K562 (cell line): ENCODE results near the gene SMC5. TPM values are rescaled to one million over a fixed set of nuclear protein-coding genes. Genes with fewer than 3 reads are reported as not detected.

Experiments
- ATAC-seq: fragments of 200-7000 bp; cut with Tn5 transposase; 3 replicates; pipeline ENCODE4 v1.9.1; 2020; ENCODE audit warnings: moderate library complexity
- BruUV-seq: library from RNA; stranded (reverse); fragments of 400-500 nt; replicated peaks from 2 replicates; lab custom pipeline; 2021; lab: Mats Ljungman, UMichigan
- CTCF ChIA-PET: fragments of 300-600 bp; formaldehyde crosslinking; extraction: SDS; loops from one replicate; lab custom pipeline; 2021; ENCODE audit warnings: low intra/inter-chr PET ratio; lab: Yijun Ruan, JAX
- POLR2A ChIA-PET: fragments of 300-600, 350-650 bp; sonication (Branson Sonifier 250); formaldehyde crosslinking; extraction: SDS; loops from one replicate; lab custom pipeline; 2021; ENCODE audit warnings: antibody characterized with exemption, inconsistent platforms; lab: Yijun Ruan, JAX
- DNase-seq, 4 experiments: peaks; one replicate each; pipeline versions ENCODE4 v3.0.0 to v3.0.0-alpha.2; 2011 to 2018; ENCODE audit warnings: low spot score in 3 of 4, mixed read lengths in 3 of 4; ENCODE audit errors: extremely low read depth in 1 of 4
- FAIRE-seq: peaks from 2 replicates; lab custom pipeline; 2011; peaks lifted over from hg19 to GRCh38; lab: Jason Lieb, UNC
- H2AFZ ChIP-seq: 2 replicates; pipeline ENCODE4 v1.6.0; 2011; ENCODE audit warnings: low read depth, low read length, control low read depth, inconsistent platforms
- H3K27ac ChIP-seq: fragments of 200-600 bp; 3 replicates; pipeline ENCODE4 v1.8.0; 2011; ENCODE audit warnings: low read depth, mild to moderate bottlenecking, control low read depth, inconsistent platforms, low read length, moderate library complexity, mixed read lengths; ENCODE audit errors: extremely low read depth
- H3K27me3 ChIP-seq, 2 experiments: fragments of 300-600 bp in 1 of 2; 2 replicates in 1 of 2; 3 replicates in 1 of 2; pipeline versions ENCODE4 v1.6.0 to v1.8.0; 2011; ENCODE audit warnings: inconsistent platforms in 2 of 2, low read length in 2 of 2, mild to moderate bottlenecking in 1 of 2, mixed read lengths in 1 of 2, moderate library complexity in 1 of 2; ENCODE audit not compliant: control insufficient read depth in 2 of 2, insufficient read depth in 2 of 2
- H3K36me3 ChIP-seq: fragments of 300-600 bp; 3 replicates; pipeline ENCODE4 v1.8.0; 2011; ENCODE audit warnings: mild to moderate bottlenecking, low read length, inconsistent platforms; ENCODE audit not compliant: control insufficient read depth, insufficient read depth
- H3K4me1 ChIP-seq, 2 experiments: fragments of 200-600 bp in 1 of 2; replicated peaks in 1 of 2; 2 replicates in 1 of 2; 3 replicates in 1 of 2; pipeline versions ENCODE4 v1.5.1 to v1.8.0; 2011; ENCODE audit warnings: inconsistent platforms in 2 of 2, low read length in 2 of 2, mild to moderate bottlenecking in 1 of 2, mixed read lengths in 1 of 2, moderate library complexity in 1 of 2; ENCODE audit not compliant: control insufficient read depth in 2 of 2, insufficient read depth in 2 of 2
- H3K4me2 ChIP-seq: 2 replicates; pipeline ENCODE4 v1.6.1; 2011; ENCODE audit warnings: low read length, control low read depth, inconsistent platforms, mixed read lengths; ENCODE audit not compliant: insufficient read depth
- H3K4me3 ChIP-seq: fragments of 200-600 bp; sonication (generic), shearing (Covaris generic); 2 replicates; pipeline ENCODE4 v1.5.1; 2016; ENCODE audit warnings: control low read depth, inconsistent platforms
- H3K79me2 ChIP-seq: fragments of 200-600 bp; 3 replicates; pipeline ENCODE4 v1.8.0; 2011; ENCODE audit warnings: low read length, inconsistent platforms; ENCODE audit not compliant: control insufficient read depth, insufficient read depth
- H3K9ac ChIP-seq, 2 experiments: 2 replicates each; pipeline versions ENCODE4 v1.6.0 to v1.6.1; 2011; ENCODE audit warnings: low read depth in 2 of 2, low read length in 2 of 2, control low read depth in 1 of 2, inconsistent platforms in 1 of 2, mild to moderate bottlenecking in 1 of 2, mixed read lengths in 1 of 2; ENCODE audit not compliant: insufficient read depth in 1 of 2
- H3K9me1 ChIP-seq: one replicate; pipeline ENCODE4 v1.6.0; 2011; ENCODE audit warnings: inconsistent platforms, mild to moderate bottlenecking, low read length, moderate library complexity; ENCODE audit not compliant: control insufficient read depth, insufficient read depth
- H3K9me3 ChIP-seq: replicated peaks from 2 replicates; pipeline ENCODE4 v1.5.1; 2011; ENCODE audit warnings: low read depth, low read length, inconsistent platforms; ENCODE audit not compliant: control insufficient read depth, insufficient read depth
- H4K20me1 ChIP-seq: replicated peaks from 2 replicates; pipeline ENCODE4 v1.6.1; 2011; ENCODE audit warnings: low read length, inconsistent platforms, mixed read lengths; ENCODE audit not compliant: control insufficient read depth, insufficient read depth
- DACH1 ChIP-seq: fragments of 450-650 bp; IDR thresholded peaks from 2 replicates; pipeline ENCODE4 v1.6.1; 2018; ENCODE audit not compliant: partially characterized antibody
- GABPB1 ChIP-seq: sonication (generic); formaldehyde crosslinking; IDR thresholded peaks from 2 replicates; pipeline ENCODE4 v1.8.0; 2022; ENCODE audit warnings: mild to moderate bottlenecking, missing genetic modification reagents
- ZNF224 ChIP-seq: sonication (generic); formaldehyde crosslinking; IDR thresholded peaks from 2 replicates; pipeline ENCODE4 v1.8.0; 2022; ENCODE audit warnings: mild to moderate bottlenecking, missing genetic modification reagents
- WGBS: fragments of 100-300 bp; shearing (Covaris generic); methylation state at CpG from one replicate; pipeline ENCODE4 v1.1.6; 2016; ENCODE audit warnings: low coverage, mixed read lengths; ENCODE audit not compliant: insufficient coverage; ENCODE audit errors: missing lambda C conversion rate; 5-methylcytosine and 5-hydroxymethylcytosine counted together
- in situ Hi-C: fragments of 300-500 bp; cut with MboI; formaldehyde crosslinking; loops from 4 replicates; pipeline ENCODE4 v1.15.0; 2018; ENCODE audit warnings: inconsistent platforms, mixed read lengths
- intact Hi-C: fragments of 100-400 bp; cut with micrococcal nuclease; formaldehyde crosslinking; loops from 2 replicates; pipeline ENCODE4 v1.14.2; 2022
- polyA plus RNA-seq, 8 experiments: library from polyadenylated mRNA; depleted of rRNA in 4 of 8; stranded (reverse) in 5 of 8; unstranded in 3 of 8; fragments of >200 nt; fragmentation: Nextera tagmentation in 2 of 8; fragmentation: Illumina TruSeq in 1 of 8; extraction: Ambion mirVana in 2 of 8; extraction: Trizol in 1 of 8; gene quantifications; 2 replicates each; pipeline versions ENCODE4 v1.2.1 to v1.2.3, GENCODE V29; 2011 to 2014; ENCODE audit warnings: inconsistent platforms in 1 of 8, missing spikeins in 1 of 8
- total RNA-seq, 7 experiments: library from RNA; depleted of rRNA in 6 of 7; stranded (reverse); fragments of >200 nt in 6 of 7; fragmentation: Illumina TruSeq in 2 of 7; extraction: Trizol in 2 of 7; gene quantifications; 2 replicates each; pipeline versions ENCODE4 v1.2.1 to v1.2.3, GENCODE V29; 2011 to 2021; ENCODE audit warnings: low replicate concordance in 1 of 7

The SMC5 gene
- total and polyA plus RNA-seq, 9 of the 15 experiments (the other 6 are each of a cell fraction or from before 2014, with no cell fraction given), result 3.5 to 43.2 (median 21.4) TPM

DNA sequence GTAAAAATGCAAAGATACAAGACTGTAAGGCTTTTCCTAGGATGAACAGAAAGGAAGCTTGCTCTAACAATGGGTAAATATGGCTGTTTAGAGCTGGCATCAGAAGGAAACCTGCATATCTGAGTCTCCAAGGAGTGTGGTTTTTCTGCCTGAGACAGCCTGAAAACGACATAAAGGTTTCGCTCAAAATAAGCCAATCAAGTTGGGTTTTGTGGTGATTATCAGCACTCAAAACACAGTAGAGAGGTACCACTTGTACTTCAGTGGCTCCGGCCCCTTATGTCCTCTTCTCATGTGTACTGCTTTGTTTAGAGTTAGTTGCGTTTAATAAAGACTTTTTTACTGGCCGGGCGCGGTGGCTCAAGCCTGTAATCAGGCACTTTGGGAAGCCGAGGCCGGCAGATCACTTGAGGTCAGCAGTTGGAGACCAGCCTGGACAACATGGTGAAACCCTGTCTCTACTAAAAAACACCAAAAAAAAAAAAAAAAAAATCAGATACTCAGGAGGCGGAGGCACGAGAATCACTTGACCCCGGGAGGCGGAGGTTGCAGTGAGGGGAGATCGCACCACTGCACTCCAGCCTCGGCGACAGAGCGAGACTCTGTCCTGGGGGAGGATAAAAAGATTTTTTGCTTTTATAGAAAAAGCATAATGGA lies 116.3 kb downstream of the SMC5 start (continued):
- no peak for TF ChIP-seq ZNF224 (CRISPR knock-in tag)
- TF ChIP-seq, all 486 proteins: peak for 0

DNA sequence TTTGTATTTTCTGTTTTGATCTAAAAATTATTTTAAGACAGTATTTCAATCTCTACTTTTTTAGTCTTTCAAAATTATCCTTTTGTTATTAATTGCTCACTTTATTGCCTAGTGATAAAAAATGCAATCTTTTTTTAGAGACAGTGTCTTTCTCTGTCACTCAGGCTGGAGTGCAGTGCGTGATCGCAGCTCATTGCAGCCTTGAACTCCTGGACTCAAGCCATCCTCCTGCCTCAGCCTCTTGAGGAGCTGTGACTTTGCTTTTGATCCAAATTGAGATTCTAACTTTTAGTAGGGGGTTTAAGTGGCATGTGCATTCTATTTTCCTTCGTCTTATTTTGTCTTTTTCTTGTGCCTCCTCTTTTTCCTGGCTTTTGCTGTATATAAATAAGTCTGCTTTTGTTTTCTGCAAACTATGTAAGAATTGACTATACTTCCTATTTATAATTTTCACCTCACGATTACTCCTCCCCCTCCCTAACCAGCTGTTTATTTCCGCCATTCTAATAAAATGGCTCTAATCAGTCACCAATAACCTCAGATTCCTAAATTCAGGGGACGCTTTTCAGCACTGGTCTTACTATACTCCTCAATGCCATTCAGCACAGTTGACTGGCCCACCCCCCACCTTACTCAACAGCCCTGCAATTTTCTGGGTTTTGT lies 123.4 kb downstream of the SMC5 start:
- ATAC-seq (peak; percentile 34; the same call in 2 of the 3 replicates), DNase-seq (no peak), FAIRE-seq (no peak)
- Histone ChIP-seq H2AFZ (no peak overlapping the region), H3K4me3 (no peak overlapping the region), H3K9ac (no peak overlapping the region), H3K4me2 (no peak overlapping the region), H4K20me1 (no peaks in the 10 kb centered on the region), H3K4me1 (no peaks in the 10 kb centered on the region), H3K36me3 (peaks cover 13% of the 10 kb centered on the region; the same call in 1 of the 3 replicates), H3K27me3 (no peaks in the 10 kb centered on the region), H3K27ac (no peak overlapping the region), H3K9me1 (no peaks in the 10 kb centered on the region), H3K9me3 (no peaks in the 10 kb centered on the region), H3K79me2 (no peaks in the 10 kb centered on the region)
- BruUV-seq, result no TSS peak
- POLR2A ChIA-PET, result interaction anchor here (0.8 to 1.2 kb wide), 3 partner anchors 9 to 22 kb away, joined by 3 to 4 read pairs (median 4); no protein-coding TSS in a partner anchor
- intact Hi-C loops, result no loop called here
- 55% methylated on average over 6 of the region's 6 CpGs for WGBS
- CTCF ChIA-PET, result no interaction called here
- TF ChIP-seq GABPB1 (CRISPR knock-in tag), result no peak
- peak; percentile 30 for TF ChIP-seq DACH1
- in situ Hi-C loops, result no loop called here
